ENCODE data around the gene KCNC1.

GRCh38 chr11:17791144-17791543 lies 56.6 kb downstream of the KCNC1 start:
- TF ChIP-seq CTCF (conservative IDR thresholded peaks at IDR 0.05 in 1 of 2, IDR thresholded peaks at IDR 0.05 in 1 of 2; ENCODE audit: extremely low read depth in 1 of 2, insufficient read depth in 1 of 2, low read depth in 1 of 2, low read length in 2 of 2) (no peak), EZH2 (IDR thresholded peaks at IDR 0.05; ENCODE audit: borderline replicate concordance, low read length) (no peak)
